ENCODE measurements around the gene TDO2. TPM values are rescaled to one million over a fixed set of nuclear protein-coding genes. Genes with fewer than 3 reads are reported as not detected.
"Not testable (repeated sequence)": the region's sequence is repeated elsewhere in the genome, so short reads cannot be mapped to it uniquely, and the experiment has no call there.

Gene TDO2
- total RNA-seq, 4 donors from 2014 or later, result 3.7 TPM; not detected in 3

- no peak for DNase-seq
- Histone ChIP-seq H3K4me3 (no peak overlapping the region), H3K27ac (no peak overlapping the region), H3K9me3 (no peaks in the 10 kb centered on the region), H3K36me3 (no peaks in the 10 kb centered on the region), H3K27me3 (no peaks in the 10 kb centered on the region), H3K4me1 (no peaks in the 10 kb centered on the region)
- TF ChIP-seq CTCF (IDR thresholded peaks at IDR 0.05) (no peak), POLR2A (IDR thresholded peaks at IDR 0.05) (no peak)
- intact Hi-C loops (cut with DNase I; ENCODE audit: low total_unique reads), result no loop called here
These were observed 16.5 kb upstream of the TDO2 start for GRCh38 chr4:155887045-155887444.

GRCh38 chr4:155887847-155888570 lies 15.5 kb upstream of the TDO2 start:
- DNase-seq, result no peak
- no peak overlapping the region for H3K4me3 ChIP-seq
- H3K27me3 ChIP-seq, result no peaks in the 10 kb centered on the region
- intact Hi-C loops (cut with DNase I; ENCODE audit: low total_unique reads), result no loop called here
- TF ChIP-seq POLR2A (IDR thresholded peaks at IDR 0.05) (no peak), CTCF (IDR thresholded peaks at IDR 0.05) (no peak)
- no peaks in the 10 kb centered on the region for H3K36me3 ChIP-seq
- H3K9me3 ChIP-seq, result no peaks in the 10 kb centered on the region
- no peak overlapping the region for H3K27ac ChIP-seq
- no peaks in the 10 kb centered on the region for H3K4me1 ChIP-seq

GRCh38 chr4:155889031-155889793 lies 14.3 kb upstream of the TDO2 start:
- no peaks in the 10 kb centered on the region for H3K27me3 ChIP-seq
- no peak overlapping the region for H3K4me3 ChIP-seq
- no peak overlapping the region for H3K27ac ChIP-seq
- DNase-seq, result peak in 1 of 2 donors; percentile 16
- H3K4me1 ChIP-seq, result no peaks in the 10 kb centered on the region
- intact Hi-C loops (cut with DNase I; ENCODE audit: low total_unique reads), result no loop called here
- TF ChIP-seq POLR2A (IDR thresholded peaks at IDR 0.05) (no peak), CTCF (IDR thresholded peaks at IDR 0.05) (no peak)
- H3K9me3 ChIP-seq, result no peaks in the 10 kb centered on the region
- no peaks in the 10 kb centered on the region for H3K36me3 ChIP-seq

- Histone ChIP-seq H3K4me1 (no peaks in the 10 kb centered on the region), H3K27me3 (no peaks in the 10 kb centered on the region), H3K4me3 (no peak overlapping the region), H3K36me3 (no peaks in the 10 kb centered on the region), H3K9me3 (no peaks in the 10 kb centered on the region), H3K27ac (no peak overlapping the region)
- no peak for TF ChIP-seq POLR2A (IDR thresholded peaks at IDR 0.05)
- no peak for DNase-seq
- intact Hi-C loops (cut with DNase I; ENCODE audit: low total_unique reads), result no loop called here
These were observed 13.6 kb upstream of the TDO2 start for GRCh38 chr4:155889946-155890345.

- intact Hi-C loops (cut with DNase I; ENCODE audit: low total_unique reads), result no loop called here
- no peak for DNase-seq
- Histone ChIP-seq H3K4me3 (no peak overlapping the region), H3K27ac (no peak overlapping the region), H3K27me3 (no peaks in the 10 kb centered on the region), H3K9me3 (no peaks in the 10 kb centered on the region), H3K36me3 (no peaks in the 10 kb centered on the region), H3K4me1 (no peaks in the 10 kb centered on the region)
- TF ChIP-seq POLR2A (IDR thresholded peaks at IDR 0.05) (no peak), CTCF (IDR thresholded peaks at IDR 0.05) (no peak)
These were observed 12.4 kb upstream of the TDO2 start for GRCh38 chr4:155891058-155891457.

GRCh38 chr4:155898371-155898770 lies 5.1 kb upstream of the TDO2 start:
- H3K4me1 ChIP-seq; H3K27ac ChIP-seq; H3K27me3 ChIP-seq; intact Hi-C loops (cut with DNase I; ENCODE audit: low total_unique reads); DNase-seq; H3K9me3 ChIP-seq; H3K36me3 ChIP-seq; H3K4me3 ChIP-seq: not testable (repeated sequence)
